ENCODE measurements around the gene MAMDC4. TPM values are rescaled to one million over a fixed set of nuclear protein-coding genes. Genes with fewer than 3 reads are reported as not detected.

Gene MAMDC4
- total RNA-seq, 1 experiment from 2014 or later, result 6.3 TPM

- DNase-seq (ENCODE audit: low read depth, low spot score) (no peak), ATAC-seq (no peak)
- Histone ChIP-seq H3K9me3 (ENCODE audit: control insufficient read depth, insufficient read depth, low read depth, low read length) (no peaks in the 10 kb centered on the region), H3K36me3 (ENCODE audit: control insufficient read depth, insufficient read depth, low read length) (no peaks in the 10 kb centered on the region), H3K4me3 (ENCODE audit: low read depth in 2 of 2, low read length in 2 of 2) (no peak overlapping the region), H3K27me3 (ENCODE audit: control insufficient read depth, insufficient read depth, low read length) (no peaks in the 10 kb centered on the region), H3K4me1 (ENCODE audit: control insufficient read depth, insufficient read depth, low read length) (peaks cover 44% of the 10 kb centered on the region), H3K27ac (ENCODE audit: low read length) (no peak overlapping the region)
- in situ Hi-C loops (cut with HindIII; ENCODE audit: low pct_unique_long_range_greater_than_20kb, low sequenced_read_pairs) (no loop called here), intact Hi-C loops (cut with micrococcal nuclease; ENCODE audit: unreplicated experiment) (no loop called here)
- ChIA-PET POLR2A (no interaction called here), CTCF (no interaction called here)
- no TSS peak for BruUV-seq (replicated peaks)
- TF ChIP-seq POLR2AphosphoS5 (IDR thresholded peaks at IDR 0.05; ENCODE audit: low read depth, low read length) (no peak), TCF7L2 (IDR thresholded peaks at IDR 0.05; ENCODE audit: low read depth, low read length) (no peak), SIN3A (IDR thresholded peaks at IDR 0.05; ENCODE audit: borderline replicate concordance, insufficient read depth, low read depth, low read length) (no peak), REST (IDR thresholded peaks at IDR 0.05; ENCODE audit: insufficient read depth in 1 of 2, low read depth in 2 of 2, low read length in 1 of 2) (no peak), CTCF (IDR thresholded peaks at IDR 0.05) (no peak)
These were observed 2.8 kb downstream of the MAMDC4 start for GRCh38 chr9:136854842-136855460.

GRCh38 chr9:136855461-136856078 lies 3.4 kb downstream of the MAMDC4 start:
- ChIA-PET CTCF (no interaction called here), POLR2A (interaction anchor here (0.6 kb wide), 1 partner anchor 1146 kb away, joined by 11 read pairs; no protein-coding TSS in a partner anchor)
- Histone ChIP-seq H3K4me3 (ENCODE audit: low read depth in 2 of 2, low read length in 2 of 2) (no peak overlapping the region), H3K27me3 (ENCODE audit: control insufficient read depth, insufficient read depth, low read length) (no peaks in the 10 kb centered on the region), H3K36me3 (ENCODE audit: control insufficient read depth, insufficient read depth, low read length) (no peaks in the 10 kb centered on the region), H3K9me3 (ENCODE audit: control insufficient read depth, insufficient read depth, low read depth, low read length) (no peaks in the 10 kb centered on the region), H3K27ac (ENCODE audit: low read length) (no peak overlapping the region), H3K4me1 (ENCODE audit: control insufficient read depth, insufficient read depth, low read length) (peaks cover 41% of the 10 kb centered on the region)
- in situ Hi-C loops (cut with HindIII; ENCODE audit: low pct_unique_long_range_greater_than_20kb, low sequenced_read_pairs), result no loop called here
- no peak for TF ChIP-seq REST (IDR thresholded peaks at IDR 0.05; ENCODE audit: insufficient read depth in 1 of 2, low read depth in 2 of 2, low read length in 1 of 2)
- no peak for TF ChIP-seq POLR2AphosphoS5 (IDR thresholded peaks at IDR 0.05; ENCODE audit: low read depth, low read length)
- no peak for TF ChIP-seq CTCF (IDR thresholded peaks at IDR 0.05)
- BruUV-seq (replicated peaks), result no TSS peak
- no peak for ATAC-seq
- DNase-seq (ENCODE audit: low read depth, low spot score), result no peak
- intact Hi-C loops (cut with micrococcal nuclease; ENCODE audit: unreplicated experiment), result no loop called here
